ENCODE data around the gene TCEAL3. TPM values are rescaled to one million over a fixed set of nuclear protein-coding genes. Genes with fewer than 3 reads are reported as not detected.
"Not testable (repeated sequence)": the region's sequence is repeated elsewhere in the genome, so short reads cannot be mapped to it uniquely, and the experiment has no call there.

The TCEAL3 gene
- total RNA-seq, 1 experiment from 2014 or later = 23.8 TPM

DNA sequence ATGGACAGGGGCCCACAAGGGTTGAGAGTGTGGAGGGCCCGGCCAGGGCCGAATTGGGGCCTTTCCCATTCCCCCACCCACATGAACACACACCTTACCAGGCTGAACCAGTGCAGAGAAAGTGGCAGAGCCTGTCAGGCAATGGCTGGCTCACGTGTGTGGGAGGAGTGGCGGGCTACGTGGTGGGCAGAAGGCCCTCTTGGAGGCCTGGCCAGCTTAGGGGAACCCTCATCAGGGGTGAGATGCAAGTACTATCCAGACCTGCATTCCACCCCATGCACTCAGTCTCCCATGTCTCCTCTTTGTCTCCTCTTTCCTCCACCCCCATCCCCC is 21.5 kb upstream of the TCEAL3 start:
- no peak for DNase-seq (ENCODE audit: low read depth, low spot score)
- Histone ChIP-seq H3K27ac (ENCODE audit: low read length) (peak overlapping the region; percentile 89), H3K4me3 (ENCODE audit: low read depth in 2 of 2, low read length in 2 of 2) (peak overlapping the region; percentile 81), H3K9me3 (ENCODE audit: control insufficient read depth, insufficient read depth, low read depth, low read length) (no peaks in the 10 kb centered on the region), H3K36me3 (ENCODE audit: control insufficient read depth, insufficient read depth, low read length) (peaks cover 6% of the 10 kb centered on the region), H3K27me3 (ENCODE audit: control insufficient read depth, insufficient read depth, low read length) (no peaks in the 10 kb centered on the region), H3K4me1 (ENCODE audit: control insufficient read depth, insufficient read depth, low read length) (peaks cover 10% of the 10 kb centered on the region)
- TF ChIP-seq TCF7L2 (IDR thresholded peaks at IDR 0.05; ENCODE audit: low read depth, low read length) (no peak), POLR2AphosphoS5 (IDR thresholded peaks at IDR 0.05; ENCODE audit: low read depth, low read length) (no peak), REST (IDR thresholded peaks at IDR 0.05; ENCODE audit: insufficient read depth in 1 of 2, low read depth in 2 of 2, low read length in 1 of 2) (no peak), SIN3A (IDR thresholded peaks at IDR 0.05; ENCODE audit: borderline replicate concordance, insufficient read depth, low read depth, low read length) (no peak)
- TF ChIP-seq, protein P1, sequence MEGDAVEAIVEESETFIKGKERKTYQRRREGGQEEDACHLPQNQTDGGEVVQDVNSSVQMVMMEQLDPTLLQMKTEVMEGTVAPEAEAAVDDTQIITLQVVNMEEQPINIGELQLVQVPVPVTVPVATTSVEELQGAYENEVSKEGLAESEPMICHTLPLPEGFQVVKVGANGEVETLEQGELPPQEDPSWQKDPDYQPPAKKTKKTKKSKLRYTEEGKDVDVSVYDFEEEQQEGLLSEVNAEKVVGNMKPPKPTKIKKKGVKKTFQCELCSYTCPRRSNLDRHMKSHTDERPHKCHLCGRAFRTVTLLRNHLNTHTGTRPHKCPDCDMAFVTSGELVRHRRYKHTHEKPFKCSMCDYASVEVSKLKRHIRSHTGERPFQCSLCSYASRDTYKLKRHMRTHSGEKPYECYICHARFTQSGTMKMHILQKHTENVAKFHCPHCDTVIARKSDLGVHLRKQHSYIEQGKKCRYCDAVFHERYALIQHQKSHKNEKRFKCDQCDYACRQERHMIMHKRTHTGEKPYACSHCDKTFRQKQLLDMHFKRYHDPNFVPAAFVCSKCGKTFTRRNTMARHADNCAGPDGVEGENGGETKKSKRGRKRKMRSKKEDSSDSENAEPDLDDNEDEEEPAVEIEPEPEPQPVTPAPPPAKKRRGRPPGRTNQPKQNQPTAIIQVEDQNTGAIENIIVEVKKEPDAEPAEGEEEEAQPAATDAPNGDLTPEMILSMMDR (IDR thresholded peaks at IDR 0.05) = no peak
- ChIA-PET CTCF (no interaction called here), POLR2A (no interaction called here)
- intact Hi-C loops (cut with micrococcal nuclease; ENCODE audit: unreplicated experiment) = no loop called here
- peak; percentile 63 for ATAC-seq
- in situ Hi-C loops (cut with HindIII; ENCODE audit: low pct_unique_long_range_greater_than_20kb, low sequenced_read_pairs) = no loop called here
- BruUV-seq (replicated peaks) = no TSS peak

GRCh38 chrX:103586659-103587058 is 21.1 kb upstream of the TCEAL3 start:
- no peaks in the 10 kb centered on the region for H3K27me3 ChIP-seq (ENCODE audit: control insufficient read depth, insufficient read depth, low read length)
- BruUV-seq (replicated peaks) = no TSS peak
- ChIA-PET CTCF (no interaction called here), POLR2A (no interaction called here)
- no peaks in the 10 kb centered on the region for H3K9me3 ChIP-seq (ENCODE audit: control insufficient read depth, insufficient read depth, low read depth, low read length)
- H3K4me1 ChIP-seq (ENCODE audit: control insufficient read depth, insufficient read depth, low read length) = peaks cover 10% of the 10 kb centered on the region
- DNase-seq (ENCODE audit: low read depth, low spot score) (no peak), ATAC-seq (no peak)
- H3K4me3 ChIP-seq (ENCODE audit: low read depth in 2 of 2, low read length in 2 of 2) = peak overlapping the region; percentile 81
- peaks cover 6% of the 10 kb centered on the region for H3K36me3 ChIP-seq (ENCODE audit: control insufficient read depth, insufficient read depth, low read length)
- intact Hi-C loops (cut with micrococcal nuclease; ENCODE audit: unreplicated experiment) = no loop called here
- no peak for TF ChIP-seq TCF7L2 (IDR thresholded peaks at IDR 0.05; ENCODE audit: low read depth, low read length)
- no peak for TF ChIP-seq SIN3A (IDR thresholded peaks at IDR 0.05; ENCODE audit: borderline replicate concordance, insufficient read depth, low read depth, low read length)
- in situ Hi-C loops (cut with HindIII; ENCODE audit: low pct_unique_long_range_greater_than_20kb, low sequenced_read_pairs) = no loop called here
- H3K27ac ChIP-seq (ENCODE audit: low read length) = peak overlapping the region; percentile 89

GRCh38 chrX:103592295-103592694 is 15.5 kb upstream of the TCEAL3 start:
- not testable (repeated sequence) for BruUV-seq (replicated peaks)

GRCh38 chrX:103595202-103595601 is 12.6 kb upstream of the TCEAL3 start:
- intact Hi-C loops (cut with micrococcal nuclease; ENCODE audit: unreplicated experiment) = not testable (repeated sequence)

More at GRCh38 chrX:103592295-103592694, 15.5 kb upstream of the TCEAL3 start:
- DNase-seq (ENCODE audit: low read depth, low spot score); H3K9me3 ChIP-seq (ENCODE audit: control insufficient read depth, insufficient read depth, low read depth, low read length); H3K36me3 ChIP-seq (ENCODE audit: control insufficient read depth, insufficient read depth, low read length); CTCF ChIA-PET; POLR2A ChIA-PET; H3K27ac ChIP-seq (ENCODE audit: low read length); H3K4me1 ChIP-seq (ENCODE audit: control insufficient read depth, insufficient read depth, low read length); H3K27me3 ChIP-seq (ENCODE audit: control insufficient read depth, insufficient read depth, low read length); ATAC-seq; intact Hi-C loops (cut with micrococcal nuclease; ENCODE audit: unreplicated experiment); in situ Hi-C loops (cut with HindIII; ENCODE audit: low pct_unique_long_range_greater_than_20kb, low sequenced_read_pairs); H3K4me3 ChIP-seq (ENCODE audit: low read depth in 2 of 2, low read length in 2 of 2): not testable (repeated sequence)

More at GRCh38 chrX:103595202-103595601, 12.6 kb upstream of the TCEAL3 start:
- in situ Hi-C loops (cut with HindIII; ENCODE audit: low pct_unique_long_range_greater_than_20kb, low sequenced_read_pairs); H3K4me3 ChIP-seq (ENCODE audit: low read depth in 2 of 2, low read length in 2 of 2); POLR2A ChIA-PET; BruUV-seq (replicated peaks); H3K27ac ChIP-seq (ENCODE audit: low read length); ATAC-seq; H3K36me3 ChIP-seq (ENCODE audit: control insufficient read depth, insufficient read depth, low read length); H3K27me3 ChIP-seq (ENCODE audit: control insufficient read depth, insufficient read depth, low read length); CTCF ChIA-PET; H3K4me1 ChIP-seq (ENCODE audit: control insufficient read depth, insufficient read depth, low read length); DNase-seq (ENCODE audit: low read depth, low spot score); H3K9me3 ChIP-seq (ENCODE audit: control insufficient read depth, insufficient read depth, low read depth, low read length): not testable (repeated sequence)
